Colonic mucosa (tissue), 4 donors: ENCODE data around the gene ADCY2. TPM values are rescaled to one million over a fixed set of nuclear protein-coding genes. Genes with fewer than 3 reads are reported as not detected.

ENCODE experiments used
- DNase-seq: peaks from one replicate; pipeline ENCODE4 v3.0.0-alpha.2; 2020
- H3K27ac ChIP-seq: fragments of 200-600 bp; one replicate; pipeline ENCODE4 v1.8.0; 2021
- H3K27me3 ChIP-seq: fragments of 200-600 bp; one replicate; pipeline ENCODE4 v1.8.0; 2021
- H3K36me3 ChIP-seq: fragments of 200-600 bp; one replicate; pipeline ENCODE4 v1.8.0; 2021
- H3K4me1 ChIP-seq: fragments of 200-600 bp; one replicate; pipeline ENCODE4 v1.8.0; 2021; ENCODE audit warnings: mild to moderate bottlenecking
- H3K4me3 ChIP-seq: fragments of 200-600 bp; one replicate; pipeline ENCODE4 v1.8.0; 2021
- H3K9ac ChIP-seq, 2 donors: one replicate each; pipeline ENCODE4 v1.7.0; 2013; ENCODE audit warnings: control low read depth in 2 of 2, low read depth in 2 of 2, low read length in 2 of 2
- H3K9me3 ChIP-seq: fragments of 200-600 bp; one replicate; pipeline ENCODE4 v1.8.0; 2021
- CTCF ChIP-seq: fragments of 200-600 bp; IDR thresholded peaks from one replicate; pipeline ENCODE4 v1.8.0; 2022; ENCODE audit warnings: antibody characterized with exemption, mild to moderate bottlenecking
- intact Hi-C: fragments of 100-400 bp; cut with DNase I; formaldehyde crosslinking; loops from one replicate; pipeline ENCODE4 v1.14.1; 2022
- total RNA-seq, 2 donors: library from RNA; stranded (reverse); fragmentation: NEBNext Ultra II Directional in 1 of 2; extraction: Animal tissue kit (Norgen Biotek cat#: 25700) in 1 of 2; gene quantifications; one replicate each; pipeline ENCODE4 v1.2.1, GENCODE V29; 2021
- donor health status: healthy.
- donor health status: DM: no; HTN: no; CAD: no.
- donor health status: DM: no; HTN: no; CAD: no.

Gene ADCY2
- total RNA-seq, 2 donors from 2014 or later: 0.67 to 1.9 TPM

GRCh38 chr5:7706256-7706655 is 310.3 kb downstream of the ADCY2 start:
- intact Hi-C loops: no loop called here
- no peak for TF ChIP-seq CTCF

GRCh38 chr5:7714119-7714518 is 318.2 kb downstream of the ADCY2 start:
- no peak for TF ChIP-seq CTCF
- DNase-seq: no peak

More at GRCh38 chr5:7706256-7706655, 310.3 kb downstream of the ADCY2 start:
- H3K27me3 ChIP-seq: no peaks in the 10 kb centered on the region
- H3K9ac ChIP-seq: no peak overlapping the region
- H3K4me1 ChIP-seq: no peaks in the 10 kb centered on the region
- DNase-seq: no peak
- no peaks in the 10 kb centered on the region for H3K36me3 ChIP-seq
- no peak overlapping the region for H3K27ac ChIP-seq
- H3K9me3 ChIP-seq: no peaks in the 10 kb centered on the region
- H3K4me3 ChIP-seq: no peak overlapping the region

GRCh38 chr5:7714697-7715096 is 318.8 kb downstream of the ADCY2 start:
- intact Hi-C loops: no loop called here
- Histone ChIP-seq H3K4me3 (no peak overlapping the region), H3K9ac (no peak overlapping the region), H3K4me1 (no peaks in the 10 kb centered on the region), H3K36me3 (no peaks in the 10 kb centered on the region), H3K9me3 (no peaks in the 10 kb centered on the region), H3K27ac (no peak overlapping the region), H3K27me3 (no peaks in the 10 kb centered on the region)
- DNase-seq: no peak
- no peak for TF ChIP-seq CTCF

More at GRCh38 chr5:7714119-7714518, 318.2 kb downstream of the ADCY2 start:
- Histone ChIP-seq H3K36me3 (no peaks in the 10 kb centered on the region), H3K9me3 (no peaks in the 10 kb centered on the region), H3K27ac (no peak overlapping the region), H3K4me1 (no peaks in the 10 kb centered on the region), H3K9ac (no peak overlapping the region), H3K4me3 (no peak overlapping the region), H3K27me3 (no peaks in the 10 kb centered on the region)
- intact Hi-C loops: no loop called here

- Histone ChIP-seq H3K4me3 (no peak overlapping the region), H3K36me3 (no peaks in the 10 kb centered on the region), H3K27ac (no peak overlapping the region), H3K9ac (no peak overlapping the region), H3K9me3 (no peaks in the 10 kb centered on the region), H3K27me3 (no peaks in the 10 kb centered on the region), H3K4me1 (no peaks in the 10 kb centered on the region)
- intact Hi-C loops: no loop called here
- TF ChIP-seq CTCF: no peak
- no peak for DNase-seq
Measured at GRCh38 chr5:7717691-7718090, 321.8 kb downstream of the ADCY2 start.

- Histone ChIP-seq H3K9ac (no peak overlapping the region), H3K9me3 (no peaks in the 10 kb centered on the region), H3K36me3 (no peaks in the 10 kb centered on the region), H3K4me1 (no peaks in the 10 kb centered on the region), H3K27me3 (no peaks in the 10 kb centered on the region), H3K4me3 (no peak overlapping the region), H3K27ac (no peak overlapping the region)
- DNase-seq: no peak
- intact Hi-C loops: no loop called here
- TF ChIP-seq CTCF: no peak
Measured at GRCh38 chr5:7728076-7728475, 332.1 kb downstream of the ADCY2 start.
